Measurements from ENCODE around the gene HOXD3. TPM values are rescaled to one million over a fixed set of nuclear protein-coding genes. Genes with fewer than 3 reads are reported as not detected.

HOXD3 gene
- total RNA-seq, 2 experiments from 2014 or later, result not detected

DNA sequence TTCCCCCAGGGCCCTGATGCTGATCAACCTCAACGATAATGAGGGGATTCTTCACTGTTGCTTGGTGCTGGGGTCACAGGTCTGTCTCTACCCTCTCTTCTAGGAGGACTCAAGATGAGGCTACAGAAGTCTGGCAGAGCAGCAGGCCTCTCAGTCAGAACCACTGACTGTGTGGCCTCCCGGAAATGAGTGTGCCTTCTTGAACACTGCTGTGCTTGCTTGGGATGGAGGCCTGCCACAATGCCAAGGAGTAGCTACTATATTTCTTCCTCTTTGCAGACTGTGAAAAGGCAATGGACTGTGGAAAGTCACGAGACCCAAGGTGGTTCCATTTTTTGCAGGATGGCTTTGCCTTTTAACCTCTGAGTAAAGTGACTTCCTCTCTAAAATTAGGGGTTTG is 25.6 kb downstream of the HOXD3 start:
- Mint-ChIP-seq H3K9me3 (no peaks in the 10 kb centered on the region), H3K36me3 (ENCODE audit: low read depth) (no peaks in the 10 kb centered on the region), H3K4me3 (no peak overlapping the region), H3K4me1 (ENCODE audit: low read depth) (peaks cover 7% of the 10 kb centered on the region), H3K27ac (no peak overlapping the region), H3K27me3 (peaks cover 93% of the 10 kb centered on the region)
- intact Hi-C loops (cut with DNase I, micrococcal nuclease), result no loop called here
- Histone ChIP-seq H3K27me3 (ENCODE audit: control insufficient read depth in 1 of 2, insufficient read depth in 2 of 2, low read length in 2 of 2) (peaks cover 50 to 90% of the 10 kb centered on the region in 2 experiments), H3K9me3 (ENCODE audit: control insufficient read depth in 1 of 2, insufficient read depth in 1 of 2, low read length in 2 of 2) (no peaks in the 10 kb centered on the region), H3K27ac (ENCODE audit: low read depth in 1 of 2, low read length in 2 of 2) (no peak overlapping the region), H3K36me3 (ENCODE audit: insufficient read depth, low read length) (no peaks in the 10 kb centered on the region), H3K4me3 (ENCODE audit: low read length) (no peak overlapping the region), H3K4me1 (ENCODE audit: insufficient read depth, low read length) (peaks cover 7% of the 10 kb centered on the region)
- TF ChIP-seq, protein P1, sequence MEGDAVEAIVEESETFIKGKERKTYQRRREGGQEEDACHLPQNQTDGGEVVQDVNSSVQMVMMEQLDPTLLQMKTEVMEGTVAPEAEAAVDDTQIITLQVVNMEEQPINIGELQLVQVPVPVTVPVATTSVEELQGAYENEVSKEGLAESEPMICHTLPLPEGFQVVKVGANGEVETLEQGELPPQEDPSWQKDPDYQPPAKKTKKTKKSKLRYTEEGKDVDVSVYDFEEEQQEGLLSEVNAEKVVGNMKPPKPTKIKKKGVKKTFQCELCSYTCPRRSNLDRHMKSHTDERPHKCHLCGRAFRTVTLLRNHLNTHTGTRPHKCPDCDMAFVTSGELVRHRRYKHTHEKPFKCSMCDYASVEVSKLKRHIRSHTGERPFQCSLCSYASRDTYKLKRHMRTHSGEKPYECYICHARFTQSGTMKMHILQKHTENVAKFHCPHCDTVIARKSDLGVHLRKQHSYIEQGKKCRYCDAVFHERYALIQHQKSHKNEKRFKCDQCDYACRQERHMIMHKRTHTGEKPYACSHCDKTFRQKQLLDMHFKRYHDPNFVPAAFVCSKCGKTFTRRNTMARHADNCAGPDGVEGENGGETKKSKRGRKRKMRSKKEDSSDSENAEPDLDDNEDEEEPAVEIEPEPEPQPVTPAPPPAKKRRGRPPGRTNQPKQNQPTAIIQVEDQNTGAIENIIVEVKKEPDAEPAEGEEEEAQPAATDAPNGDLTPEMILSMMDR (IDR thresholded peaks at IDR 0.05), result no peak
- POLR2A ChIA-PET, result no interaction called here
- DNase-seq, result no peak
- no peak for ATAC-seq (ENCODE audit: poor library complexity)
- CTCF ChIA-PET, result no interaction called here

DNA sequence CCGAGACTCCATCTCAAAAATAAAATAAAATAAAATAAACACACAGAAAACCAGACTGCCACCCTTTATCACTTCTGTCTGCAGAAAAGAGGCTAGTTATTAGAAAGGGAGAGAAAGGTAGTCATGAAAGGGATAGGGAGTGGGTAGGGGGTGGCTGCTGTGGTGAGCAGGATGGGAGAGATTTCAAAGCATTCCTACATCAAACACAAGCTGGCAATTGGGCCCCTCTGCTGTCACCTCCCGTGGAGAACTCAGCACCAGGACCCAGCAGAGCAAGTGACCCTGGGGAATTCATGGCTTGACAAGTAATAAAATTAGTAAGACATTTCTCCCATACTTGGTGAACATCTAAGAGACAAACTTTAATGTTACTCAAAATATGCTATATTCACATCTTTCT is 27.6 kb downstream of the HOXD3 start:
- Histone ChIP-seq H3K9me3 (ENCODE audit: control insufficient read depth in 1 of 2, insufficient read depth in 1 of 2, low read length in 2 of 2) (peaks cover 0 to 7% of the 10 kb centered on the region in 2 experiments), H3K4me3 (ENCODE audit: low read length) (no peak overlapping the region), H3K36me3 (ENCODE audit: insufficient read depth, low read length) (no peaks in the 10 kb centered on the region), H3K4me1 (ENCODE audit: insufficient read depth, low read length) (peaks cover 20% of the 10 kb centered on the region), H3K27me3 (ENCODE audit: control insufficient read depth in 1 of 2, insufficient read depth in 2 of 2, low read length in 2 of 2) (peaks cover 51 to 89% of the 10 kb centered on the region in 2 experiments), H3K27ac (ENCODE audit: low read depth in 1 of 2, low read length in 2 of 2) (no peak overlapping the region)
- Mint-ChIP-seq H3K27me3 (peaks cover 86% of the 10 kb centered on the region), H3K36me3 (ENCODE audit: low read depth) (no peaks in the 10 kb centered on the region), H3K4me1 (ENCODE audit: low read depth) (peaks cover 17% of the 10 kb centered on the region), H3K9me3 (no peaks in the 10 kb centered on the region), H3K4me3 (no peak overlapping the region), H3K27ac (no peak overlapping the region)
- ATAC-seq (ENCODE audit: poor library complexity), result no peak
- DNase-seq, result no peak
- ChIA-PET CTCF (no interaction called here), POLR2A (no interaction called here)
- TF ChIP-seq, protein P1 (IDR thresholded peaks at IDR 0.05), result no peak
- intact Hi-C loops (cut with DNase I, micrococcal nuclease), result no loop called here

DNA sequence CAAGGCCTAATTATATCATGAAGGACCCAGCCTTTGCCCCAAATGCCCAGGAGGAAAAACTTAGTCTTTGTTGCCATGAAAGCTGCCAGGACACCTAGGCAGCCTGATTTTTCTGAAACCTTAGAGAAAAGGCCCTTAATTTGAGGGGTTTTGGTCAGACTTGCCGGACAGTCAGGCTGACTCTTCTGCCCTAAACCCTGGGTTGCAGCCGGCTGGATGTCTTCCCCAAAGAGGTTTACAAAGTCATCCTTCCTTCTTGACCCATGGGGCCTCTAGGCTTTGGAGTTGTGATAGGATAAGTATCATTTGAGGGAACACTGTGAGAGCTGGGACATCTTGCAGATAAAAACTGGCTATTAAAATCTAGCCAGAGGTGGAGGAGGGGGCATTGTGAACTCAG is 28.9 kb downstream of the HOXD3 start:
- peaks cover 24% of the 10 kb centered on the region for H3K4me1 ChIP-seq (ENCODE audit: insufficient read depth, low read length)
- intact Hi-C loops (cut with DNase I, micrococcal nuclease), result no loop called here
- Mint-ChIP-seq H3K27ac (no peak overlapping the region), H3K4me3 (no peak overlapping the region), H3K9me3 (no peaks in the 10 kb centered on the region), H3K4me1 (ENCODE audit: low read depth) (peaks cover 24% of the 10 kb centered on the region), H3K36me3 (ENCODE audit: low read depth) (no peaks in the 10 kb centered on the region), H3K27me3 (peaks cover 86% of the 10 kb centered on the region)
- H3K4me3 ChIP-seq (ENCODE audit: low read length), result no peak overlapping the region
- H3K9me3 ChIP-seq (ENCODE audit: control insufficient read depth in 1 of 2, insufficient read depth in 1 of 2, low read length in 2 of 2), result peaks cover 0 to 7% of the 10 kb centered on the region in 2 experiments
- CTCF ChIA-PET, result no interaction called here
- no peak overlapping the region for H3K27ac ChIP-seq (ENCODE audit: low read depth in 1 of 2, low read length in 2 of 2)
- POLR2A ChIA-PET, result no interaction called here
- H3K36me3 ChIP-seq (ENCODE audit: insufficient read depth, low read length), result no peaks in the 10 kb centered on the region
- DNase-seq, result no peak
- peaks cover 51 to 88% of the 10 kb centered on the region in 2 experiments for H3K27me3 ChIP-seq (ENCODE audit: control insufficient read depth in 1 of 2, insufficient read depth in 2 of 2, low read length in 2 of 2)
- no peak for ATAC-seq (ENCODE audit: poor library complexity)
- TF ChIP-seq, protein P1 (IDR thresholded peaks at IDR 0.05), result no peak

Data from CD4-positive, alpha-beta T cell (primary cell).